Esophagus muscularis mucosa (tissue), 3 donors: ENCODE measurements around the gene NDUFA6.

Experiments
- CTCF ChIP-seq, 3 experiments: fragments of 200-600 bp in 2 of 3; fragments of 450-650 bp in 1 of 3; sonication (generic) in 2 of 3; IDR thresholded peaks; one replicate each; pipeline ENCODE4 v1.5.1; 2017 to 2019; ENCODE audit warnings: antibody characterized with exemption in 3 of 3, mild to moderate bottlenecking in 2 of 3, moderate library complexity in 1 of 3
- POLR2A ChIP-seq: fragments of 450-650 bp; IDR thresholded peaks from one replicate; pipeline ENCODE4 v1.6.1; 2017; ENCODE audit warnings: antibody characterized with exemption, moderate library complexity, mild to moderate bottlenecking, low read depth

GRCh38 chr22:42101199-42101598, 10.6 kb upstream of the NDUFA6 start:
- TF ChIP-seq CTCF (IDR thresholded peaks at IDR 0.05) (no peak), POLR2A (no peak)
